K562 (cell line): ENCODE data around the gene VPS41. TPM values are rescaled to one million over a fixed set of nuclear protein-coding genes. Genes with fewer than 3 reads are reported as not detected.

Experiments used
- ATAC-seq: fragments of 200-7000 bp; cut with Tn5 transposase; 3 replicates; pipeline ENCODE4 v1.9.1; 2020; ENCODE audit warnings: moderate library complexity
- BruUV-seq: library from RNA; stranded (reverse); fragments of 400-500 nt; replicated peaks from 2 replicates; lab custom pipeline; 2021; lab: Mats Ljungman, UMichigan
- CTCF ChIA-PET: fragments of 300-600 bp; formaldehyde crosslinking; extraction: SDS; loops from one replicate; lab custom pipeline; 2021; ENCODE audit warnings: low intra/inter-chr PET ratio; lab: Yijun Ruan, JAX
- POLR2A ChIA-PET: fragments of 300-600, 350-650 bp; sonication (Branson Sonifier 250); formaldehyde crosslinking; extraction: SDS; loops from one replicate; lab custom pipeline; 2021; ENCODE audit warnings: antibody characterized with exemption, inconsistent platforms; lab: Yijun Ruan, JAX
- DNase-seq, 4 experiments: peaks; one replicate each; pipeline versions ENCODE4 v3.0.0 to v3.0.0-alpha.2; 2011 to 2018; ENCODE audit warnings: low spot score in 3 of 4, mixed read lengths in 3 of 4; ENCODE audit errors: extremely low read depth in 1 of 4
- FAIRE-seq: peaks from 2 replicates; lab custom pipeline; 2011; peaks lifted over from hg19 to GRCh38; lab: Jason Lieb, UNC
- H2AFZ ChIP-seq: 2 replicates; pipeline ENCODE4 v1.6.0; 2011; ENCODE audit warnings: low read depth, low read length, control low read depth, inconsistent platforms
- H3K27ac ChIP-seq: fragments of 200-600 bp; 3 replicates; pipeline ENCODE4 v1.8.0; 2011; ENCODE audit warnings: low read depth, mild to moderate bottlenecking, control low read depth, inconsistent platforms, low read length, moderate library complexity, mixed read lengths; ENCODE audit errors: extremely low read depth
- H3K27me3 ChIP-seq, 2 experiments: fragments of 300-600 bp in 1 of 2; 2 replicates in 1 of 2; 3 replicates in 1 of 2; pipeline versions ENCODE4 v1.6.0 to v1.8.0; 2011; ENCODE audit warnings: inconsistent platforms in 2 of 2, low read length in 2 of 2, mild to moderate bottlenecking in 1 of 2, mixed read lengths in 1 of 2, moderate library complexity in 1 of 2; ENCODE audit not compliant: control insufficient read depth in 2 of 2, insufficient read depth in 2 of 2
- H3K36me3 ChIP-seq: fragments of 300-600 bp; 3 replicates; pipeline ENCODE4 v1.8.0; 2011; ENCODE audit warnings: mild to moderate bottlenecking, low read length, inconsistent platforms; ENCODE audit not compliant: control insufficient read depth, insufficient read depth
- H3K4me1 ChIP-seq, 2 experiments: fragments of 200-600 bp in 1 of 2; replicated peaks in 1 of 2; 2 replicates in 1 of 2; 3 replicates in 1 of 2; pipeline versions ENCODE4 v1.5.1 to v1.8.0; 2011; ENCODE audit warnings: inconsistent platforms in 2 of 2, low read length in 2 of 2, mild to moderate bottlenecking in 1 of 2, mixed read lengths in 1 of 2, moderate library complexity in 1 of 2; ENCODE audit not compliant: control insufficient read depth in 2 of 2, insufficient read depth in 2 of 2
- H3K4me2 ChIP-seq: 2 replicates; pipeline ENCODE4 v1.6.1; 2011; ENCODE audit warnings: low read length, control low read depth, inconsistent platforms, mixed read lengths; ENCODE audit not compliant: insufficient read depth
- H3K4me3 ChIP-seq: fragments of 200-600 bp; sonication (generic), shearing (Covaris generic); 2 replicates; pipeline ENCODE4 v1.5.1; 2016; ENCODE audit warnings: control low read depth, inconsistent platforms
- H3K79me2 ChIP-seq: fragments of 200-600 bp; 3 replicates; pipeline ENCODE4 v1.8.0; 2011; ENCODE audit warnings: low read length, inconsistent platforms; ENCODE audit not compliant: control insufficient read depth, insufficient read depth
- H3K9ac ChIP-seq, 2 experiments: 2 replicates each; pipeline versions ENCODE4 v1.6.0 to v1.6.1; 2011; ENCODE audit warnings: low read depth in 2 of 2, low read length in 2 of 2, control low read depth in 1 of 2, inconsistent platforms in 1 of 2, mild to moderate bottlenecking in 1 of 2, mixed read lengths in 1 of 2; ENCODE audit not compliant: insufficient read depth in 1 of 2
- H3K9me1 ChIP-seq: one replicate; pipeline ENCODE4 v1.6.0; 2011; ENCODE audit warnings: inconsistent platforms, mild to moderate bottlenecking, low read length, moderate library complexity; ENCODE audit not compliant: control insufficient read depth, insufficient read depth
- H3K9me3 ChIP-seq: replicated peaks from 2 replicates; pipeline ENCODE4 v1.5.1; 2011; ENCODE audit warnings: low read depth, low read length, inconsistent platforms; ENCODE audit not compliant: control insufficient read depth, insufficient read depth
- H4K20me1 ChIP-seq: replicated peaks from 2 replicates; pipeline ENCODE4 v1.6.1; 2011; ENCODE audit warnings: low read length, inconsistent platforms, mixed read lengths; ENCODE audit not compliant: control insufficient read depth, insufficient read depth
- ARID3B ChIP-seq: fragments of 250-450 bp; sonication (Bioruptor Pico); IDR thresholded peaks from 2 replicates; pipeline ENCODE4 v1.4.0; 2020; ENCODE audit warnings: borderline replicate concordance
- CHD1 ChIP-seq: fragments of 200-600 bp; sonication (generic); IDR thresholded peaks from one replicate; pipeline ENCODE4 v1.6.1; 2012; ENCODE audit warnings: mild to moderate bottlenecking, moderate library complexity, low read length, inconsistent platforms
- FOXK1 ChIP-seq: sonication (generic); formaldehyde crosslinking; IDR thresholded peaks from 2 replicates; pipeline ENCODE4 v1.8.0; 2022; ENCODE audit warnings: missing genetic modification reagents, mild to moderate bottlenecking, borderline replicate concordance
- HDGF ChIP-seq: fragments of 450-650 bp; IDR thresholded peaks from 2 replicates; pipeline ENCODE4 v1.6.1; 2016
- HIVEP1 ChIP-seq: fragments of 250-450 bp; sonication (Bioruptor Pico); IDR thresholded peaks from 2 replicates; pipeline ENCODE4 v1.4.0; 2020; ENCODE audit warnings: mild to moderate bottlenecking
- MEF2D ChIP-seq: conservative IDR thresholded peaks from 2 replicates; pipeline ENCODE4 v1.6.1; 2016; ENCODE audit warnings: low read depth, missing genetic modification characterization, missing compliant biosample characterization
- NR3C1 ChIP-seq: sonication (generic); formaldehyde crosslinking; IDR thresholded peaks from 2 replicates; pipeline ENCODE4 v1.8.1; 2022; ENCODE audit warnings: missing genetic modification reagents
- PHTF2 ChIP-seq: fragments of 250-450 bp; sonication (Bioruptor Pico); IDR thresholded peaks from 2 replicates; pipeline ENCODE4 v1.5.0; 2021; ENCODE audit warnings: mild to moderate bottlenecking
- SETDB1 ChIP-seq: IDR thresholded peaks from one replicate; pipeline ENCODE4 v1.6.1; 2012; ENCODE audit warnings: low read length, control low read depth, inconsistent platforms
- ZNF124 ChIP-seq: sonication (generic); formaldehyde crosslinking; IDR thresholded peaks from 2 replicates; pipeline ENCODE4 v1.8.1; 2022; ENCODE audit warnings: missing genetic modification reagents
- ZNF23 ChIP-seq: fragments of 250-450 bp; sonication (Bioruptor Pico); IDR thresholded peaks from 2 replicates; pipeline ENCODE4 v1.4.0; 2020; ENCODE audit warnings: mild to moderate bottlenecking
- ZNF589 ChIP-seq: fragments of 200-800 bp; sonication (Bioruptor generic); IDR thresholded peaks from 2 replicates; pipeline ENCODE4 v1.6.1; 2016; ENCODE audit warnings: low read depth, missing genetic modification characterization, missing compliant biosample characterization
- ZNF699 ChIP-seq: fragments of 250-450 bp; sonication (Bioruptor Pico); IDR thresholded peaks from 2 replicates; pipeline ENCODE4 v1.8.0; 2021; ENCODE audit warnings: mild to moderate bottlenecking, moderate library complexity; ENCODE audit not compliant: insufficient replicate concordance
- WGBS: fragments of 100-300 bp; shearing (Covaris generic); methylation state at CpG from one replicate; pipeline ENCODE4 v1.1.6; 2016; ENCODE audit warnings: low coverage, mixed read lengths; ENCODE audit not compliant: insufficient coverage; ENCODE audit errors: missing lambda C conversion rate; 5-methylcytosine and 5-hydroxymethylcytosine counted together
- in situ Hi-C: fragments of 300-500 bp; cut with MboI; formaldehyde crosslinking; loops from 4 replicates; pipeline ENCODE4 v1.15.0; 2018; ENCODE audit warnings: inconsistent platforms, mixed read lengths
- intact Hi-C: fragments of 100-400 bp; cut with micrococcal nuclease; formaldehyde crosslinking; loops from 2 replicates; pipeline ENCODE4 v1.14.2; 2022
- polyA plus RNA-seq, 8 experiments: library from polyadenylated mRNA; depleted of rRNA in 4 of 8; stranded (reverse) in 5 of 8; unstranded in 3 of 8; fragments of >200 nt; fragmentation: Nextera tagmentation in 2 of 8; fragmentation: Illumina TruSeq in 1 of 8; extraction: Ambion mirVana in 2 of 8; extraction: Trizol in 1 of 8; gene quantifications; 2 replicates each; pipeline versions ENCODE4 v1.2.1 to v1.2.3, GENCODE V29; 2011 to 2014; ENCODE audit warnings: inconsistent platforms in 1 of 8, missing spikeins in 1 of 8
- total RNA-seq, 7 experiments: library from RNA; depleted of rRNA in 6 of 7; stranded (reverse); fragments of >200 nt in 6 of 7; fragmentation: Illumina TruSeq in 2 of 7; extraction: Trizol in 2 of 7; gene quantifications; 2 replicates each; pipeline versions ENCODE4 v1.2.1 to v1.2.3, GENCODE V29; 2011 to 2021; ENCODE audit warnings: low replicate concordance in 1 of 7
- TF ChIP-seq, protein P1 (sequence below), 2 experiments: fragments of 450-650 bp in 1 of 2; sonication (generic) in 1 of 2; formaldehyde crosslinking in 1 of 2; IDR thresholded peaks in 1 of 2; conservative IDR thresholded peaks in 1 of 2; 2 replicates each; pipeline versions ENCODE4 v1.6.1 to v1.8.1; 2016 to 2023; ENCODE audit warnings: mild to moderate bottlenecking in 2 of 2, moderate library complexity in 2 of 2, inconsistent platforms in 1 of 2, missing genetic modification reagents in 1 of 2
- TF ChIP-seq, protein P2 (sequence below): fragments of 450-650 bp; IDR thresholded peaks from 2 replicates; pipeline ENCODE4 v1.6.1; 2016; ENCODE audit warnings: low read depth, mild to moderate bottlenecking, moderate library complexity
- TF ChIP-seq, protein P3 (sequence below): fragments of 450-650 bp; IDR thresholded peaks from 2 replicates; pipeline ENCODE4 v1.6.1; 2014; ENCODE audit warnings: low read depth, mild to moderate bottlenecking, moderate library complexity, borderline replicate concordance

VPS41 gene
- total and polyA plus RNA-seq, 9 of the 15 experiments (the other 6 are each of a cell fraction or from before 2014, with no cell fraction given), result 17.7 to 46.8 (median 32.1) TPM

GRCh38 chr7:38673795-38674194, 235.2 kb downstream of the VPS41 start:
- Histone ChIP-seq H3K27me3 (peaks cover 0 to 17% of the 10 kb centered on the region in 2 experiments; a peak in 3 of 5 replicates), H3K9me3 (no peaks in the 10 kb centered on the region), H3K4me1 (no peaks in the 10 kb centered on the region), H3K36me3 (no peaks in the 10 kb centered on the region), H4K20me1 (peaks cover 3% of the 10 kb centered on the region; the same call in 1 of the 2 replicates), H3K4me3 (no peak overlapping the region), H3K9ac (no peak overlapping the region), H3K4me2 (no peak overlapping the region), H3K27ac (no peak overlapping the region), H3K79me2 (no peaks in the 10 kb centered on the region), H3K9me1 (no peaks in the 10 kb centered on the region), H2AFZ (no peak overlapping the region)
- BruUV-seq, result no TSS peak
- DNase-seq, result no peak
- ChIA-PET POLR2A (interaction anchor here (0.7 kb wide), 1 partner anchor 860 kb away, joined by 3 read pairs; no protein-coding TSS in a partner anchor), CTCF (no interaction called here)
- no peak for ATAC-seq
- in situ Hi-C loops, result no loop called here
- TF ChIP-seq ZNF124 (CRISPR knock-in tag), result no peak
- no peak for TF ChIP-seq MEF2D (tag)
- TF ChIP-seq, protein P1, sequence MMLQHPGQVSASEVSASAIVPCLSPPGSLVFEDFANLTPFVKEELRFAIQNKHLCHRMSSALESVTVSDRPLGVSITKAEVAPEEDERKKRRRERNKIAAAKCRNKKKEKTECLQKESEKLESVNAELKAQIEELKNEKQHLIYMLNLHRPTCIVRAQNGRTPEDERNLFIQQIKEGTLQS (IDR thresholded peaks at IDR 0.05), result no peak
- TF ChIP-seq, protein P1 (CRISPR knock-in tag; conservative IDR thresholded peaks at IDR 0.05), result no peak
- TF ChIP-seq PHTF2, result no peak
- no peak for TF ChIP-seq ARID3B (CRISPR knock-in tag)
- TF ChIP-seq HDGF, result no peak
- no peak for TF ChIP-seq ZNF23 (CRISPR knock-in tag)
- TF ChIP-seq FOXK1, result no peak
- TF ChIP-seq, protein P2, sequence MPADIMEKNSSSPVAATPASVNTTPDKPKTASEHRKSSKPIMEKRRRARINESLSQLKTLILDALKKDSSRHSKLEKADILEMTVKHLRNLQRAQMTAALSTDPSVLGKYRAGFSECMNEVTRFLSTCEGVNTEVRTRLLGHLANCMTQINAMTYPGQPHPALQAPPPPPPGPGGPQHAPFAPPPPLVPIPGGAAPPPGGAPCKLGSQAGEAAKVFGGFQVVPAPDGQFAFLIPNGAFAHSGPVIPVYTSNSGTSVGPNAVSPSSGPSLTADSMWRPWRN, result no peak
- no peak for TF ChIP-seq SETDB1
- TF ChIP-seq, protein P3, sequence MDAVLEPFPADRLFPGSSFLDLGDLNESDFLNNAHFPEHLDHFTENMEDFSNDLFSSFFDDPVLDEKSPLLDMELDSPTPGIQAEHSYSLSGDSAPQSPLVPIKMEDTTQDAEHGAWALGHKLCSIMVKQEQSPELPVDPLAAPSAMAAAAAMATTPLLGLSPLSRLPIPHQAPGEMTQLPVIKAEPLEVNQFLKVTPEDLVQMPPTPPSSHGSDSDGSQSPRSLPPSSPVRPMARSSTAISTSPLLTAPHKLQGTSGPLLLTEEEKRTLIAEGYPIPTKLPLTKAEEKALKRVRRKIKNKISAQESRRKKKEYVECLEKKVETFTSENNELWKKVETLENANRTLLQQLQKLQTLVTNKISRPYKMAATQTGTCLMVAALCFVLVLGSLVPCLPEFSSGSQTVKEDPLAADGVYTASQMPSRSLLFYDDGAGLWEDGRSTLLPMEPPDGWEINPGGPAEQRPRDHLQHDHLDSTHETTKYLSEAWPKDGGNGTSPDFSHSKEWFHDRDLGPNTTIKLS, result no peak
- no peak for TF ChIP-seq ZNF589
- TF ChIP-seq NR3C1 (CRISPR knock-in tag), result no peak
- TF ChIP-seq ZNF699 (CRISPR knock-in tag), result no peak
- TF ChIP-seq HIVEP1 (CRISPR knock-in tag), result no peak
- TF ChIP-seq CHD1, result no peak
- intact Hi-C loops, result no loop called here
- 2% methylated on average over 3 of the region's 3 CpGs for WGBS
- no peak for FAIRE-seq
